Measurements from ENCODE around the gene DDX10. TPM values are rescaled to one million over a fixed set of nuclear protein-coding genes. Genes with fewer than 3 reads are reported as not detected.

Gene DDX10
- total and polyA plus RNA-seq, 2 of the 8 experiments (the other 6 are each of a cell fraction or from before 2014, with no cell fraction given), result 49.2 to 52.2 TPM

DNA sequence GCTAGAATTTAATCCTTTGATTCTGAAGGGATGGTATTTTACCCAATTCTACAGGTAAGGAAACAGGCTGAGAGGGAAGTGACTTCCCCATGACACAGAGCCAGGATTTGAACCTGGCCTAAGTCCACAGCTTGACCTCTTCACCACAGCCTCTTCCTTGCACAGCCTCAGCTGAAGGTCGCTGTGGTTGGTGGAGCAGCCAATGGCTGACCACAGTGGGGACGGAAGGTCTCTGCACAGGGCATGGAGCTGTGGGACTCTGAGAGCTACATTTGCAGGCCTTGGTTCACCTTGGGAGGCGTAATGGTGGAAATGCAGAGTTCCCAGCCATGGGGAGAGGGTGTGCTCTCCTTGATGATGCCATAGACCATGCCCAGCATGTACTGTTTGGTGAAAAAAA, 295.0 kb downstream of the DDX10 start (continued):
- TF ChIP-seq, protein P1, sequence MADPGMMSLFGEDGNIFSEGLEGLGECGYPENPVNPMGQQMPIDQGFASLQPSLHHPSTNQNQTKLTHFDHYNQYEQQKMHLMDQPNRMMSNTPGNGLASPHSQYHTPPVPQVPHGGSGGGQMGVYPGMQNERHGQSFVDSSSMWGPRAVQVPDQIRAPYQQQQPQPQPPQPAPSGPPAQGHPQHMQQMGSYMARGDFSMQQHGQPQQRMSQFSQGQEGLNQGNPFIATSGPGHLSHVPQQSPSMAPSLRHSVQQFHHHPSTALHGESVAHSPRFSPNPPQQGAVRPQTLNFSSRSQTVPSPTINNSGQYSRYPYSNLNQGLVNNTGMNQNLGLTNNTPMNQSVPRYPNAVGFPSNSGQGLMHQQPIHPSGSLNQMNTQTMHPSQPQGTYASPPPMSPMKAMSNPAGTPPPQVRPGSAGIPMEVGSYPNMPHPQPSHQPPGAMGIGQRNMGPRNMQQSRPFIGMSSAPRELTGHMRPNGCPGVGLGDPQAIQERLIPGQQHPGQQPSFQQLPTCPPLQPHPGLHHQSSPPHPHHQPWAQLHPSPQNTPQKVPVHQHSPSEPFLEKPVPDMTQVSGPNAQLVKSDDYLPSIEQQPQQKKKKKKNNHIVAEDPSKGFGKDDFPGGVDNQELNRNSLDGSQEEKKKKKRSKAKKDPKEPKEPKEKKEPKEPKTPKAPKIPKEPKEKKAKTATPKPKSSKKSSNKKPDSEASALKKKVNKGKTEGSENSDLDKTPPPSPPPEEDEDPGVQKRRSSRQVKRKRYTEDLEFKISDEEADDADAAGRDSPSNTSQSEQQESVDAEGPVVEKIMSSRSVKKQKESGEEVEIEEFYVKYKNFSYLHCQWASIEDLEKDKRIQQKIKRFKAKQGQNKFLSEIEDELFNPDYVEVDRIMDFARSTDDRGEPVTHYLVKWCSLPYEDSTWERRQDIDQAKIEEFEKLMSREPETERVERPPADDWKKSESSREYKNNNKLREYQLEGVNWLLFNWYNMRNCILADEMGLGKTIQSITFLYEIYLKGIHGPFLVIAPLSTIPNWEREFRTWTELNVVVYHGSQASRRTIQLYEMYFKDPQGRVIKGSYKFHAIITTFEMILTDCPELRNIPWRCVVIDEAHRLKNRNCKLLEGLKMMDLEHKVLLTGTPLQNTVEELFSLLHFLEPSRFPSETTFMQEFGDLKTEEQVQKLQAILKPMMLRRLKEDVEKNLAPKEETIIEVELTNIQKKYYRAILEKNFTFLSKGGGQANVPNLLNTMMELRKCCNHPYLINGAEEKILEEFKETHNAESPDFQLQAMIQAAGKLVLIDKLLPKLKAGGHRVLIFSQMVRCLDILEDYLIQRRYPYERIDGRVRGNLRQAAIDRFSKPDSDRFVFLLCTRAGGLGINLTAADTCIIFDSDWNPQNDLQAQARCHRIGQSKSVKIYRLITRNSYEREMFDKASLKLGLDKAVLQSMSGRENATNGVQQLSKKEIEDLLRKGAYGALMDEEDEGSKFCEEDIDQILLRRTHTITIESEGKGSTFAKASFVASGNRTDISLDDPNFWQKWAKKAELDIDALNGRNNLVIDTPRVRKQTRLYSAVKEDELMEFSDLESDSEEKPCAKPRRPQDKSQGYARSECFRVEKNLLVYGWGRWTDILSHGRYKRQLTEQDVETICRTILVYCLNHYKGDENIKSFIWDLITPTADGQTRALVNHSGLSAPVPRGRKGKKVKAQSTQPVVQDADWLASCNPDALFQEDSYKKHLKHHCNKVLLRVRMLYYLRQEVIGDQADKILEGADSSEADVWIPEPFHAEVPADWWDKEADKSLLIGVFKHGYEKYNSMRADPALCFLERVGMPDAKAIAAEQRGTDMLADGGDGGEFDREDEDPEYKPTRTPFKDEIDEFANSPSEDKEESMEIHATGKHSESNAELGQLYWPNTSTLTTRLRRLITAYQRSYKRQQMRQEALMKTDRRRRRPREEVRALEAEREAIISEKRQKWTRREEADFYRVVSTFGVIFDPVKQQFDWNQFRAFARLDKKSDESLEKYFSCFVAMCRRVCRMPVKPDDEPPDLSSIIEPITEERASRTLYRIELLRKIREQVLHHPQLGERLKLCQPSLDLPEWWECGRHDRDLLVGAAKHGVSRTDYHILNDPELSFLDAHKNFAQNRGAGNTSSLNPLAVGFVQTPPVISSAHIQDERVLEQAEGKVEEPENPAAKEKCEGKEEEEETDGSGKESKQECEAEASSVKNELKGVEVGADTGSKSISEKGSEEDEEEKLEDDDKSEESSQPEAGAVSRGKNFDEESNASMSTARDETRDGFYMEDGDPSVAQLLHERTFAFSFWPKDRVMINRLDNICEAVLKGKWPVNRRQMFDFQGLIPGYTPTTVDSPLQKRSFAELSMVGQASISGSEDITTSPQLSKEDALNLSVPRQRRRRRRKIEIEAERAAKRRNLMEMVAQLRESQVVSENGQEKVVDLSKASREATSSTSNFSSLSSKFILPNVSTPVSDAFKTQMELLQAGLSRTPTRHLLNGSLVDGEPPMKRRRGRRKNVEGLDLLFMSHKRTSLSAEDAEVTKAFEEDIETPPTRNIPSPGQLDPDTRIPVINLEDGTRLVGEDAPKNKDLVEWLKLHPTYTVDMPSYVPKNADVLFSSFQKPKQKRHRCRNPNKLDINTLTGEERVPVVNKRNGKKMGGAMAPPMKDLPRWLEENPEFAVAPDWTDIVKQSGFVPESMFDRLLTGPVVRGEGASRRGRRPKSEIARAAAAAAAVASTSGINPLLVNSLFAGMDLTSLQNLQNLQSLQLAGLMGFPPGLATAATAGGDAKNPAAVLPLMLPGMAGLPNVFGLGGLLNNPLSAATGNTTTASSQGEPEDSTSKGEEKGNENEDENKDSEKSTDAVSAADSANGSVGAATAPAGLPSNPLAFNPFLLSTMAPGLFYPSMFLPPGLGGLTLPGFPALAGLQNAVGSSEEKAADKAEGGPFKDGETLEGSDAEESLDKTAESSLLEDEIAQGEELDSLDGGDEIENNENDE (IDR thresholded peaks at IDR 0.05; ENCODE audit: insufficient replicate concordance, low read length), result no peak
- no peak for TF ChIP-seq TAF1 (IDR thresholded peaks at IDR 0.05; ENCODE audit: low read depth, low read length)
- TF ChIP-seq KDM1A (IDR thresholded peaks at IDR 0.05; ENCODE audit: borderline replicate concordance, low read length), result no peak
- no peak for TF ChIP-seq BCL11A (IDR thresholded peaks at IDR 0.05; ENCODE audit: low read depth in 2 of 2, low read length in 2 of 2)
- no peak for TF ChIP-seq HDAC6 (IDR thresholded peaks at IDR 0.05; ENCODE audit: low read depth, low read length)
- no peak for TF ChIP-seq CBX8 (IDR thresholded peaks at IDR 0.05; ENCODE audit: borderline replicate concordance, low read depth, low read length)
- TF ChIP-seq POLR2A (IDR thresholded peaks at IDR 0.05; ENCODE audit: control extremely low read depth in 1 of 2, low read depth in 2 of 2, low read length in 2 of 2), result no peak

All from H1 (cell line).